GM19438 (cell line): Measurements from ENCODE around the gene FAAP20.
A peak's percentile ranks its signal among the peaks of the same experiment; 100 is the strongest.

Experiments used
- ATAC-seq: cut with Tn5 transposase; IDR thresholded peaks from one replicate; pipeline ENCODE4 v1.9.1; 2021; ENCODE audit warnings: low read depth; ENCODE audit not compliant: unreplicated experiment

Gene FAAP20

GRCh38 chr1:2230781-2231531 lies 36.4 kb upstream of the FAAP20 start:
- no peak for ATAC-seq

GRCh38 chr1:2229911-2230731 lies 35.5 kb upstream of the FAAP20 start:
- ATAC-seq, result no peak

- ATAC-seq, result no peak
These were observed 34.7 kb upstream of the FAAP20 start for GRCh38 chr1:2229037-2229864.

GRCh38 chr1:2228694-2229036 lies 34.1 kb upstream of the FAAP20 start:
- no peak for ATAC-seq

GRCh38 chr1:2228157-2228594 lies 33.6 kb upstream of the FAAP20 start, which contains the start of gene SKI:
TSS of gene SKI (plus strand) at chr1:2228319. CDS start at chr1:2228767, 448 bp downstream.
- ATAC-seq, result no peak

GRCh38 chr1:2227346-2228156 lies 33.0 kb upstream of the FAAP20 start:
- peak; percentile 84 for ATAC-seq

GRCh38 chr1:2226525-2227345 lies 32.2 kb upstream of the FAAP20 start:
- ATAC-seq, result no peak

- no peak for ATAC-seq
These were observed 30.3 kb upstream of the FAAP20 start for GRCh38 chr1:2224631-2225428.

- no peak for ATAC-seq
These were observed 29.6 kb upstream of the FAAP20 start for GRCh38 chr1:2224170-2224584.

- ATAC-seq, result no peak
These were observed 26.7 kb upstream of the FAAP20 start for GRCh38 chr1:2221271-2221670.

- ATAC-seq, result no peak
These were observed 22.1 kb upstream of the FAAP20 start for GRCh38 chr1:2216767-2217058.

- no peak for ATAC-seq
These were observed 21.6 kb upstream of the FAAP20 start for GRCh38 chr1:2215909-2216766.

- ATAC-seq, result no peak
These were observed 20.8 kb upstream of the FAAP20 start for GRCh38 chr1:2215329-2215728.

- ATAC-seq, result no peak
These were observed 20.1 kb upstream of the FAAP20 start for GRCh38 chr1:2214541-2215241.

GRCh38 chr1:2213576-2214505 lies 19.3 kb upstream of the FAAP20 start:
- no peak for ATAC-seq
